ENCODE measurements around the gene FIBCD1.

The FIBCD1 gene

GRCh38 chr9:130938652-130939404, at the start of gene FIBCD1:
Gene FIBCD1 (minus strand): TSS chr9:130939247. CDS start chr9:130938607, 640 bp downstream.
- no peak for DNase-seq

GRCh38 chr9:130988400-130988747, 49.3 kb upstream of the FIBCD1 start:
- no peak for DNase-seq

DNA sequence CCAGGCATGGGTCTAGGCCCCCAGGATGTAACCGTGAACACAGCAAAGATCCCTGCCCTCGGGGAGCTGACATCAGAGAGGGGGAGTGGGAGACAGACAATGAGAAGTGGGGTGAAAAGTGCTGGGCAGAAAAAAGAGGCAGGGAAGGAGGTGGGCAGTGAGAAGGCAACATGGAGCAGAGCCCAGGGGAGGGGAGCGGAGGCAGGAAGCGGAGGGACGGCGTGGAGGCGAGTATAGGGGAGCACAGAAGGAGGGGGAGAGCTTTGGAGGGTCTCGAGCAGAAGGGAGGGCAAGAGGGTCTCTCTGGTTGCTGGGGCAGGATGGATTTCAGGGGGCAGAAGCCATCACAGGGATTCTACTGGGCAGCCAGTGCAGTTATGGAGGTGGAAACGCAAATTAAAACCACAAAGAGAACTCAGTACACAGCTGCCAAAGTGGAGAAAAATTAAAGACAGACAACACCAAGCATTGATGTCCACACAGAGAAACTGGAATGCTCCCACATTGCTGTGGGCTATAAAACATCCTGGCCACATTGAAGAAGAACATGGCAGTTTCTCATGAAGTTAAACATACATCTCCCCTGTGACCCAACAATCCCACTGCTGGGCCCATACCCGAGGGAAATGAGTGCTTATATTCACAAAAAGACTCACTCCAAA, 48.8 kb upstream of the FIBCD1 start:
- no peak for DNase-seq

GRCh38 chr9:130987054-130987453, 48.0 kb upstream of the FIBCD1 start:
- no peak for DNase-seq

- DNase-seq, result no peak
These were observed 47.4 kb upstream of the FIBCD1 start for GRCh38 chr9:130986356-130986965.

DNA sequence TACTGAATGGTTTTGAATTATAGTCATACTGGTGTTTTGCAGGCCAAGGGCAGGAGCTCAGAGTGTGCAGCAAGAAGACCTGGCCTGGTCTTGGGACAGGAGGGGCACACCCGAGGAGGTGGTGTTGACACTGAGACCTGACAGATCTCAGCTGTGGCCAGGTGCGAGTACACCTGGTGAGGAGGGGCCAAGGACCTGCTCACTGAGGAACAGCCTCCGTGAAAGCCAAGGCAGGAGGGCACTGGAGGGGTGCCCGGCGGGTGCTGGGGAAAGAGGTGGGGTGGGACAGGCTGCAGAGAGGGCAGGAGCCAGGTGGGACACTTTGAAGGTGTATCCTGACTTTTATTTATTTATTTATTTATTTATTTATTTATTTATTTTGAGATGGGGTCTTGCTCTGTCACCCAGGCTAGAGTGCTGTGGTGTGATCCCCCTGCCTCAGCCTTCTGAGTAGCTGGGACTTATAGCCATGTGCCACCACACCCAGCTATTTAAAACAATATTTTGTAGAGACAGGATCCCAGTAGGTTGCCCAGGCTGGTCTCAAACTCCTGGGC, 46.6 kb upstream of the FIBCD1 start:
- DNase-seq, result no peak

DNA sequence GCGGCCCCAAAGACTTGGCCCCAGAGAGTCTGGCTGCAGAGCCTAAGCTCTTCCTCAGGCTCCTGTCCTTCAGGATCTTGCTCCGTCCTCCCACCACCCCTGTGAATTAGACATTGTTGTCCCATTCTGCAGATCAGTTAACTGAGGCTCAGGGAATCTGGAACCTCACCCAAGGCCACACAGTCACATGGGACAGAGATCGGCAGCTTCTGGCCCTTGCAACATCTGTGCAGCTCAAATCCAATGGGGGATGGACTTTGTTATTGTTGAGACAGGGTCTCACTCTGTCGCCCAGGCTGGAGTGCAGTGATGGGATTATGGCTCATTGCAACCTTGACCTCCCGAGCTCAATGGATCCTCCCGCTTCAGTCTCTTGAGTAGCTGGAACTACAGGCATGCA, 46.0 kb upstream of the FIBCD1 start:
- no peak for DNase-seq

DNA sequence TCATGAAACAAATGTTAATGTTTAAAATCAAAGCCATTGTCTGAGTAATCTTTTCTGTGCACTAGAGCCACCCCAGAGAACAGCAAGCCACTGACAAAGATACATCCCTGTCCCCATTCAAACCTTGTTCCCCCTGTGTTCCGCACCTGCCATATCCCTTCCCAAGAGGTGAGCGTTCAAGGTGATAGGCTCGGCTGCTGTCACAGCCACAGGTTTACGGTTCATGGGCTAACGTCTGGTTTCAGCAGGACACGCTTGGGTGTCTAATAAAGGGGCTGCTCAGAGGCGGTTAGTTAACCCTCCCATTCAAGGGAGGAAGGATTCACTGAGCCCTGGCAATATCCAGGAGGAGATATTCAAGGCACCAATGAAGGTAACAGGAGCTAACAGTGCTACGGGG, 45.5 kb upstream of the FIBCD1 start:
- no peak for DNase-seq

DNA sequence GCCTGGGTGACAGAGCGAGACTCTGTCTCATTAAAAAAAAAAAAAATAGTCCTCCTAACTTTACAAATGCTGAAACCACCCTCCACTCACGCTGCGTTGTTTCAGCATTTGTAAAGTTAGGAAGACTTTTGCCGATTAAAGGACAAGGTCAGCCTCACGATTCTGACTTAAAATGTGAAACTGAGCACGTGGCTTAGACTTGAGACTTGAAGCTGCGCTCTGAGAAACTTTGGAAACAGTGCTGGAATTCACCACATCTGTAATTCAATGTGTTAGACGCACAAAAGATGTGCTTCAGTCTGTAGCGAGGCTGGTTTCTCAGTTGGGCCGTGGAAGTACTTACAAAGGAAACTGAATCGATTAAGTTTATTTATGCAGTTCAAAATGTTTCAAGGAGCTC, 44.9 kb upstream of the FIBCD1 start:
- DNase-seq, result no peak

- no peak for DNase-seq
These were observed 44.3 kb upstream of the FIBCD1 start for GRCh38 chr9:130983359-130983670.

- DNase-seq, result no peak
These were observed 43.8 kb upstream of the FIBCD1 start for GRCh38 chr9:130982636-130983358.

- no peak for DNase-seq
These were observed 42.7 kb upstream of the FIBCD1 start for GRCh38 chr9:130981756-130982137.

DNA sequence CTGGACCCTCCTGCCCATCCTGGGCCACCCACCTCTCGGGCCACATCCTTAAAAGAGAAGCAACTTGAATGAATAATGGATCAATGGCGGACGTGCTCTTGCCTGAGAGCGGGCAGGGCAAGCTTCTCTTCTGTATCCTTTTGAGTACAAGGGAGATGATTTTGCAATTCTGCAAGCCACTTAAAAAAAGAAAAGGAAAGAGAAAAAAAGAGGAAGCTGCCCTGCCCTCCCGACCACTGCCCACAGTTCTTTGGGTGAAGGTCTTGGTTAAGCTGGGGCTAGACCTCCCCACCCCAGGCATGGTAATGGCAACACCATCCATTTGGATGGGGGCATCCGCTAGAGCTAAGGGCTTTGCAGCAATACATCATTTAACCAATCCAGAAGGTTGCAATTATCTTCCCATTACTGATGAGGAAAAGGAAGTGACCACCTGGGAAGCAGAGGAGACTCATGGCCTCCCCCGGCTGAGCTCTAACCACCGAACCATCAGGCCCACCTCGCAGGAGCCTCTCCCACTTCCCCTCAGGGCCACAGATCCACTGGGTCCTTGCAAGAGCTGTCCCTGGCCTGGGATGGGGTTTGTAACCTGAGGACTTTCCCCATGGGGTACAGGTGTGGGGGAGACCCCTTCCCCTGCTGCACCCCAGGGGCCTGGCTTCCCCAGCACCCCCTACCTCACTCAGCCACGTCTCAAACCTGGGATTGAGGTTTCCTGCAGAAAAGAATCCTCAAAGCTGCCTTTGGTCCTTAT, 42.1 kb upstream of the FIBCD1 start:
- no peak for DNase-seq

DNA sequence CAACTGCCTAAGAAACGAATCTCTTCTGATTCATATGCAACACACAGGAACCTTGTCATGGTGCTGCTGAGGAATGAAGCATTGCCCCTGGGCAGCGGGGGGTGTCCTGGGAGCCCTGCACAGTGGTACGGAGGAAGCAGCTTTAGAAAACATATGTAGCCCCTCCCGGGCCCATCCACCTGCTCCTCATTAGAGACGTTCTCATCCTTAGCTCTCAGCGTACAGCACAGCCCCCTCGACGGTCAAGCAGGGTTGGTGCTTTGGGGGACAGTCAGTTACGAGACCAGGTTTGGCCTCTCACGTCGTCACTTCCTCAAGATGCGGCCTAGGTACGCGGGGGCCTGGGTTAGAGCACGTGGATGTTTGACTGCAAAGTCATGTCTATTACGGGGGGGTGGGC, 41.5 kb upstream of the FIBCD1 start:
- no peak for DNase-seq

DNA sequence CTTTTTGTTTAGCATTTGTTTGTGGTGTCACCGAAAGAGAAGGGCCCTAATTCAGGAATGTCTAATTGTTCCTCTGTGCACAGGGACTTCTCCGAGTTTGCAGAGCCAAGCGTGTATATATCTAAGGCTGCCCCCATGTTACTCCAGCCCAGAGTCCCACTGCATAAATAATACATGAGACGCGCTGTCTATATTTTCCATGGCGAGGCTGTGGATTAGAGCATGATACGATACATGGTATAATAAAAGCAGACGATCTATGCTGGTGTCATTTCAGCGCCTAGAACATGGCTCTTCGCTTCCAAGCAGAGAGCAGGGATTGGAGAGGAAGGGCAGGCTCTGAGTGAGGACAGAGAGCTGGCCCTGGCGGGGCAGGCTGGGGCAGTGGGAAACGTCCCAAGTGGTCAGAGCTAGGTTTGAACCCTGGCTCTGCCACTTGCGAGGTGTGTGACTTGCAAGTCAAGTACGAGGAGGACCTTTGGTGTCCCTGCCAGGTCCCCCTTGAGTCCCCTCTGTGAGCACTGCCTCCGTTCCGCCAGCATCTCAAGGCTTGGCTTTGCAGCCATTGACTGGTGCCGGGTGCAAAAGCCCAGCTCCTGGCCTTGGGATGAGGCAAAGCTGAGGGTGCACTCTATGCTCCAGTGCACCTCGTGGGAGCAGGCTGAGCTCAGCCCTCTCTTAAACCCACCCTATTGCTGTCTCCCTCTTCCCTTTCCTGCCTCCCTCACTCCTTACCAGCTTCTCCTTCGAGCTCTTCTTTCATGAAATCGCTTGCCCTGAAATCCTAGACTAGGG, 40.7 kb upstream of the FIBCD1 start:
- no peak for DNase-seq

GRCh38 chr9:130977811-130978221, 38.8 kb upstream of the FIBCD1 start:
- DNase-seq, result no peak

- DNase-seq, result no peak
These were observed 37.1 kb upstream of the FIBCD1 start for GRCh38 chr9:130975932-130976841.

GRCh38 chr9:130975156-130975555, 36.1 kb upstream of the FIBCD1 start:
- no peak for DNase-seq

DNA sequence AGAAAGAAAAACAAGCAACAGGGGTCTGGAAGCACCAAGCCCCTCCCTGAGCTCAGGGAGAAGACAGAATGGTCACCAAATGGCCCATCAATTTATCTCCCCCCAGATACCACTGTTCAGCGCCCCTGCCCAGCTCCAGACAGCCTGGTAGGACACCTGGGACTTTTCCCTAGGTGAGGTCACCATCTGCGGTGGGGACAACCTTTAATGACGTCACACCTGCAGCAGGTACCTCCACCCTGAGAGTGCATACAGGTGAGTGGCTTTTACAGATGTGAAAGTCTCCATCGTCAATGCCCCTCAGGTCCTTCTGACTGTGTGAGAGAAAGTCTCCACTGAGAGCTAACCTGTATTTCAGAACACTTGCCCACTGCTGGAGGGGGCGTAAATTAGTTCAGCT, 35.6 kb upstream of the FIBCD1 start:
- DNase-seq, result no peak

DNA sequence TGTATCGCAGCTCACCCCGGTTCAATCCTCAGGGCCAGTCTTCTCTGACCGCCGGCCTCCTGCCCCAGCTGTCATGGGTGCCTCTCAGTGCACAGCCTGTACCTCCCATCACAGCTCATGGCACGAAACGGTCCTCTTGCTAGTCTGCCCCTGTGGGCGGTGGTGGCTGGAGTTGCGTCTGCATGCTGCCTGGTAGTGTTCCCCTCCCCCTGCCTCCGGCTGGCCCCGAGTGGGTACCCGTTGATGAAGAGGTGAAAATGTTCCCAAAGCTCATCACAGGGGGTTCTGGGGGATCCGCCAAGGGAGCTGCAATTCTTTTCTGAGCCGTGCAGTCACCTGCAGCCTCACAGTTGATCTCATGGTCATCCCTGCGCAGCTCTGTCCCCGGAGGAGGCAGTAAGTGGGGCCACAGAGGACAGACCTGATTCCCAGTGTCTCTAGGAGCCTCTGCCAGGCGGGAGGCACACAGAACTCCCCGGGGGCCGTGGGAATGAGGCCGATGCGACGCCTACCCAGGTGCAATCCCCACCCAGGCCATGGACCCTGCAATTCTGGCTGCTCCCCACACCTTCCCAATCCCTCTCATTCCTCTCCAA, 34.7 kb upstream of the FIBCD1 start:
- DNase-seq, result no peak
